Measurements from ENCODE around the gene NRL. TPM values are rescaled to one million over a fixed set of nuclear protein-coding genes. Genes with fewer than 3 reads are reported as not detected.

Gene NRL
- total and polyA plus RNA-seq, 10 of the 15 experiments (the other 5 are each of a cell fraction or from before 2014, with no cell fraction given): 0.11 to 4.4 (median 2.2) TPM

- TF ChIP-seq CUX1 (IDR thresholded peaks at IDR 0.05; ENCODE audit: insufficient replicate concordance, low read depth, low read length) (no peak), ZNF217 (IDR thresholded peaks at IDR 0.05) (peak; percentile 37; the same call in 1 of the 2 replicates), ZNF687 (IDR thresholded peaks at IDR 0.05) (peak; percentile 19; the same call in 1 of the 2 replicates), E2F8 (IDR thresholded peaks at IDR 0.05; ENCODE audit: low read depth, partially characterized antibody) (no peak), STAT1 (conservative IDR thresholded peaks at IDR 0.05) (peak; percentile 90; the same call in 1 of the 2 replicates), HDAC6 (IDR thresholded peaks at IDR 0.05; ENCODE audit: unreplicated experiment) (no peak), ZBTB11 (CRISPR knock-in tag; IDR thresholded peaks at IDR 0.05) (no peak), BCL3 (IDR thresholded peaks at IDR 0.05; ENCODE audit: borderline replicate concordance, insufficient read depth, low read depth, low read length, poor library complexity, severe bottlenecking) (no peak)
Measured at GRCh38 chr14:24135834-24136683, 21.3 kb upstream of the NRL start, which contains the start of gene PSME1 (continued).

Measured in GM12878 (cell line).